Mesothelial cell of epicardium (in vitro differentiated cells): ENCODE measurements around the gene EIF4G3. TPM values are rescaled to one million over a fixed set of nuclear protein-coding genes. Genes with fewer than 3 reads are reported as not detected.

Experiments used
- DNase-seq, 2 experiments: peaks; one replicate each; pipeline ENCODE4 v3.0.0; 2021; ENCODE audit warnings: low spot score in 2 of 2; ENCODE audit not compliant: unreplicated experiment in 2 of 2
- H3K27ac Mint-ChIP-seq: 2 replicates; pipeline ENCODE4 v1.8.0; 2021; ENCODE audit warnings: mixed read lengths
- H3K27me3 Mint-ChIP-seq: 2 replicates; pipeline ENCODE4 v1.8.0; 2021; ENCODE audit warnings: low read depth, mixed read lengths
- H3K36me3 Mint-ChIP-seq: 2 replicates; pipeline ENCODE4 v1.8.0; 2021; ENCODE audit warnings: mixed read lengths
- H3K4me1 Mint-ChIP-seq: 2 replicates; pipeline ENCODE4 v1.8.0; 2021; ENCODE audit warnings: mixed read lengths
- H3K4me3 Mint-ChIP-seq: 2 replicates; pipeline ENCODE4 v1.8.0; 2021; ENCODE audit warnings: mild to moderate bottlenecking, moderate library complexity, mixed read lengths
- H3K9me3 Mint-ChIP-seq: 2 replicates; pipeline ENCODE4 v1.8.0; 2021; ENCODE audit warnings: mixed read lengths
- CTCF ChIP-seq: fragments of 200-600 bp; sonication (generic); IDR thresholded peaks from one replicate; pipeline ENCODE4 v1.5.0; 2021; ENCODE audit warnings: antibody characterized with exemption; ENCODE audit not compliant: unreplicated experiment
- total RNA-seq: library from RNA; stranded (reverse); gene quantifications from 3 replicates; pipeline ENCODE4 v1.2.1, GENCODE V29; 2021

The EIF4G3 gene
- total RNA-seq, 1 donor from 2014 or later, result 106 TPM

- no peak for DNase-seq
- peaks cover 28% of the 10 kb centered on the region for H3K36me3 Mint-ChIP-seq
- no peak overlapping the region for H3K4me3 Mint-ChIP-seq
- peaks cover 9% of the 10 kb centered on the region for H3K4me1 Mint-ChIP-seq
- no peak overlapping the region for H3K27ac Mint-ChIP-seq
- no peaks in the 10 kb centered on the region for H3K27me3 Mint-ChIP-seq
- peaks cover 3% of the 10 kb centered on the region for H3K9me3 Mint-ChIP-seq
- no peak for TF ChIP-seq CTCF
Measured at GRCh38 chr1:20878799-20879198, 297.9 kb downstream of the EIF4G3 start.

GRCh38 chr1:20875198-20875973, 301.3 kb downstream of the EIF4G3 start:
- Mint-ChIP-seq H3K27ac (no peak overlapping the region), H3K4me3 (no peak overlapping the region), H3K4me1 (peaks cover 2% of the 10 kb centered on the region), H3K27me3 (no peaks in the 10 kb centered on the region), H3K9me3 (peaks cover 3% of the 10 kb centered on the region), H3K36me3 (peaks cover 35% of the 10 kb centered on the region)
- TF ChIP-seq CTCF, result no peak
- no peak for DNase-seq

- TF ChIP-seq CTCF, result no peak
- Mint-ChIP-seq H3K27me3 (no peaks in the 10 kb centered on the region), H3K4me3 (no peak overlapping the region), H3K36me3 (peaks cover 30% of the 10 kb centered on the region), H3K27ac (no peak overlapping the region), H3K9me3 (peaks cover 3% of the 10 kb centered on the region), H3K4me1 (peaks cover 2% of the 10 kb centered on the region)
- DNase-seq, result no peak
Measured at GRCh38 chr1:20873311-20873710, 303.4 kb downstream of the EIF4G3 start.

- peaks cover 23% of the 10 kb centered on the region for H3K36me3 Mint-ChIP-seq
- no peak overlapping the region for H3K4me3 Mint-ChIP-seq
- peaks cover 3% of the 10 kb centered on the region for H3K9me3 Mint-ChIP-seq
- no peak overlapping the region for H3K27ac Mint-ChIP-seq
- H3K4me1 Mint-ChIP-seq, result peaks cover 2% of the 10 kb centered on the region
- TF ChIP-seq CTCF, result no peak
- DNase-seq, result no peak
- no peaks in the 10 kb centered on the region for H3K27me3 Mint-ChIP-seq
Measured at GRCh38 chr1:20871419-20871818, 305.3 kb downstream of the EIF4G3 start.

- no peak for DNase-seq
- no peaks in the 10 kb centered on the region for H3K27me3 Mint-ChIP-seq
- H3K9me3 Mint-ChIP-seq, result peaks cover 3% of the 10 kb centered on the region
- no peak overlapping the region for H3K27ac Mint-ChIP-seq
- H3K4me3 Mint-ChIP-seq, result no peak overlapping the region
- TF ChIP-seq CTCF, result no peak
- peaks cover 2% of the 10 kb centered on the region for H3K4me1 Mint-ChIP-seq
- H3K36me3 Mint-ChIP-seq, result peaks cover 25% of the 10 kb centered on the region
Measured at GRCh38 chr1:20870718-20871117, 306.0 kb downstream of the EIF4G3 start.
